ENCODE results near the gene PPP2R2B.

DNA sequence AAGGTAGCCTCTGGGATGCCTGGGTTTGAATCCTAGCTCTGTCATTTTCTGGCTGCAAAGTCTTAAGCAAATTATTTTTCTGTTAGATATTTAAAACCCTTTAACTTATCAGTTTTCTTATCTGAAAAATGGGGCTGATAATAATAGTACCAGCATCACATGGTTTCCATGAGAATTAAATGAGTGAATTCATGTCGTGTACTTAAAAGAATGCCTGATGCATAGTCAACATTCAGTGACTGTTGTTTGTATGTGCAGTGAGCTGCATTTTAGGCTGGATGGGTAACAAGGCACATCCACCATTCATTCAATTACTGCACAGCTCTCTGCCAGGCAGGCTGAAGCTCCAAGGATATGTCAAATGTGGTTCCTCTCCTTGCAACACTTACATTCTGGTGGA, 122.0 kb downstream of the PPP2R2B start:
- TF ChIP-seq CTCF (IDR thresholded peaks at IDR 0.05) (no peak), POLR2A (IDR thresholded peaks at IDR 0.05) (no peak)
